Measurements from ENCODE around the gene OBSCN.

OBSCN gene

GRCh38 chr1:228309326-228310067, 101.7 kb downstream of the OBSCN start:
- DNase-seq = no peak

GRCh38 chr1:228310162-228310792, 102.4 kb downstream of the OBSCN start:
- no peak for DNase-seq

GRCh38 chr1:228311091-228311490, 103.2 kb downstream of the OBSCN start:
- DNase-seq = no peak

GRCh38 chr1:228312136-228312764, 104.4 kb downstream of the OBSCN start:
- no peak for DNase-seq

GRCh38 chr1:228313536-228314277, 105.9 kb downstream of the OBSCN start:
- no peak for DNase-seq

GRCh38 chr1:228314315-228314657, 106.4 kb downstream of the OBSCN start:
- DNase-seq = no peak

- no peak for DNase-seq
Measured at GRCh38 chr1:228314658-228315483, 107.0 kb downstream of the OBSCN start.

- no peak for DNase-seq
Measured at GRCh38 chr1:228315484-228315944, 107.7 kb downstream of the OBSCN start.

GRCh38 chr1:228315945-228316588, 108.2 kb downstream of the OBSCN start:
- no peak for DNase-seq

GRCh38 chr1:228316589-228317387, 108.9 kb downstream of the OBSCN start:
- no peak for DNase-seq

- no peak for DNase-seq
Measured at GRCh38 chr1:228317411-228317828, 109.6 kb downstream of the OBSCN start.

GRCh38 chr1:228317891-228318810, 110.3 kb downstream of the OBSCN start:
- no peak for DNase-seq

GRCh38 chr1:228318823-228319241, 111.0 kb downstream of the OBSCN start:
- DNase-seq = no peak

GRCh38 chr1:228319352-228320088, 111.7 kb downstream of the OBSCN start:
- DNase-seq = no peak

GRCh38 chr1:228320394-228320793, 112.5 kb downstream of the OBSCN start:
- DNase-seq = no peak

- DNase-seq = no peak
Measured at GRCh38 chr1:228321435-228321834, 113.6 kb downstream of the OBSCN start.

GRCh38 chr1:228321895-228322294, 114.1 kb downstream of the OBSCN start:
- DNase-seq = no peak

- DNase-seq = no peak
Measured at GRCh38 chr1:228323401-228323800, 115.6 kb downstream of the OBSCN start.

- DNase-seq = no peak
Measured at GRCh38 chr1:228325267-228325666, 117.4 kb downstream of the OBSCN start.
